HG02798 (cell line): Measurements from ENCODE around the gene ILF2.
A peak's percentile ranks its signal among the peaks of the same experiment; 100 is the strongest.
"Not testable (repeated sequence)": the region's sequence is repeated elsewhere in the genome, so short reads cannot be mapped to it uniquely, and the experiment has no call there.

Source experiments
- ATAC-seq: cut with Tn5 transposase; IDR thresholded peaks from one replicate; pipeline ENCODE4 v1.9.1; 2021; ENCODE audit warnings: mild to moderate bottlenecking; ENCODE audit not compliant: unreplicated experiment, poor library complexity

Gene ILF2

GRCh38 chr1:153651771-153652170 is 19.0 kb downstream of the ILF2 start:
- no peak for ATAC-seq

GRCh38 chr1:153649863-153650235 is 20.9 kb downstream of the ILF2 start:
- ATAC-seq = no peak

GRCh38 chr1:153649137-153649862 is 21.5 kb downstream of the ILF2 start:
- ATAC-seq = no peak

GRCh38 chr1:153648000-153648643 is 22.7 kb downstream of the ILF2 start:
- ATAC-seq = no peak

GRCh38 chr1:153647346-153647714 is 23.5 kb downstream of the ILF2 start:
- no peak for ATAC-seq

- no peak for ATAC-seq
Measured at GRCh38 chr1:153646672-153647345, 24.0 kb downstream of the ILF2 start.

GRCh38 chr1:153643816-153644215 is 27.0 kb downstream of the ILF2 start:
- no peak for ATAC-seq

GRCh38 chr1:153643100-153643499 is 27.7 kb downstream of the ILF2 start:
- no peak for ATAC-seq

GRCh38 chr1:153642161-153642560 is 28.6 kb downstream of the ILF2 start:
- no peak for ATAC-seq

- ATAC-seq = no peak
Measured at GRCh38 chr1:153640861-153641260, 29.9 kb downstream of the ILF2 start.

- not testable (repeated sequence) for ATAC-seq
Measured at GRCh38 chr1:153640213-153640612, 30.6 kb downstream of the ILF2 start.

- ATAC-seq = no peak
Measured at GRCh38 chr1:153639280-153639679, 31.5 kb downstream of the ILF2 start.

- ATAC-seq = no peak
Measured at GRCh38 chr1:153638261-153638660, 32.5 kb downstream of the ILF2 start.

GRCh38 chr1:153636312-153636711 is 34.5 kb downstream of the ILF2 start:
- ATAC-seq = no peak

GRCh38 chr1:153635872-153636271 is 34.9 kb downstream of the ILF2 start:
- ATAC-seq = no peak

- peak; percentile 92 for ATAC-seq
Measured at GRCh38 chr1:153633754-153634665, 36.8 kb downstream of the ILF2 start, which contains the start of gene CHTOP. Gene CHTOP (plus strand): TSS chr1:153634066. CDS start chr1:153636589, 2,523 bp downstream.

GRCh38 chr1:153633161-153633753 is 37.5 kb downstream of the ILF2 start:
- no peak for ATAC-seq

- ATAC-seq = no peak
Measured at GRCh38 chr1:153631047-153632022, 39.5 kb downstream of the ILF2 start.

GRCh38 chr1:153630384-153630783 is 40.4 kb downstream of the ILF2 start:
- ATAC-seq = no peak
